HG02840 (cell line): ENCODE data around the gene TSHZ2.
"Not testable (repeated sequence)": the region's sequence is repeated elsewhere in the genome, so short reads cannot be mapped to it uniquely, and the experiment has no call there.

Experiments
- ATAC-seq: cut with Tn5 transposase; IDR thresholded peaks from one replicate; pipeline ENCODE4 v1.9.1; 2021; ENCODE audit warnings: mild to moderate bottlenecking, moderate library complexity, moderate number of reproducible peaks; ENCODE audit not compliant: unreplicated experiment, low FRiP score

TSHZ2 gene

GRCh38 chr20:53346335-53346648, 374.1 kb downstream of the TSHZ2 start:
- ATAC-seq = no peak

GRCh38 chr20:53349730-53350129, 377.6 kb downstream of the TSHZ2 start:
- ATAC-seq = no peak

- ATAC-seq = no peak
Measured at GRCh38 chr20:53352727-53353440, 380.7 kb downstream of the TSHZ2 start.

GRCh38 chr20:53354314-53354713, 382.2 kb downstream of the TSHZ2 start:
- ATAC-seq = no peak

- ATAC-seq = no peak
Measured at GRCh38 chr20:53355790-53356189, 383.6 kb downstream of the TSHZ2 start.

GRCh38 chr20:53359425-53359824, 387.3 kb downstream of the TSHZ2 start:
- ATAC-seq = no peak

- no peak for ATAC-seq
Measured at GRCh38 chr20:53360852-53361251, 388.7 kb downstream of the TSHZ2 start.

GRCh38 chr20:53362736-53363135, 390.6 kb downstream of the TSHZ2 start:
- ATAC-seq = no peak

- ATAC-seq = no peak
Measured at GRCh38 chr20:53364646-53365045, 392.5 kb downstream of the TSHZ2 start.

GRCh38 chr20:53365076-53365475, 392.9 kb downstream of the TSHZ2 start:
- no peak for ATAC-seq

GRCh38 chr20:53365539-53366075, 393.4 kb downstream of the TSHZ2 start:
- no peak for ATAC-seq

- ATAC-seq = not testable (repeated sequence)
Measured at GRCh38 chr20:53366928-53367327, 394.8 kb downstream of the TSHZ2 start.

- ATAC-seq = no peak
Measured at GRCh38 chr20:53369871-53370270, 397.7 kb downstream of the TSHZ2 start.

GRCh38 chr20:53370345-53370961, 398.3 kb downstream of the TSHZ2 start:
- ATAC-seq = no peak

- ATAC-seq = no peak
Measured at GRCh38 chr20:53371216-53371615, 399.1 kb downstream of the TSHZ2 start.

GRCh38 chr20:53376021-53376420, 403.9 kb downstream of the TSHZ2 start:
- no peak for ATAC-seq

GRCh38 chr20:53379014-53379832, 407.1 kb downstream of the TSHZ2 start:
- no peak for ATAC-seq

- no peak for ATAC-seq
Measured at GRCh38 chr20:53379833-53380120, 407.6 kb downstream of the TSHZ2 start.

- ATAC-seq = no peak
Measured at GRCh38 chr20:53381568-53382262, 409.6 kb downstream of the TSHZ2 start.

GRCh38 chr20:53382263-53382844, 410.2 kb downstream of the TSHZ2 start:
- no peak for ATAC-seq

- ATAC-seq = no peak
Measured at GRCh38 chr20:53383916-53384315, 411.8 kb downstream of the TSHZ2 start.
